ENCODE results near the gene SPECC1. TPM values are rescaled to one million over a fixed set of nuclear protein-coding genes. Genes with fewer than 3 reads are reported as not detected.
"Not testable (repeated sequence)": the region's sequence is repeated elsewhere in the genome, so short reads cannot be mapped to it uniquely, and the experiment has no call there.

The SPECC1 gene
- 10 to 100 TPM in 3 of 4 donors, 1 to 10 TPM in 1; 9.8 to 24.2 (median 11.7) TPM for total RNA-seq

DNA sequence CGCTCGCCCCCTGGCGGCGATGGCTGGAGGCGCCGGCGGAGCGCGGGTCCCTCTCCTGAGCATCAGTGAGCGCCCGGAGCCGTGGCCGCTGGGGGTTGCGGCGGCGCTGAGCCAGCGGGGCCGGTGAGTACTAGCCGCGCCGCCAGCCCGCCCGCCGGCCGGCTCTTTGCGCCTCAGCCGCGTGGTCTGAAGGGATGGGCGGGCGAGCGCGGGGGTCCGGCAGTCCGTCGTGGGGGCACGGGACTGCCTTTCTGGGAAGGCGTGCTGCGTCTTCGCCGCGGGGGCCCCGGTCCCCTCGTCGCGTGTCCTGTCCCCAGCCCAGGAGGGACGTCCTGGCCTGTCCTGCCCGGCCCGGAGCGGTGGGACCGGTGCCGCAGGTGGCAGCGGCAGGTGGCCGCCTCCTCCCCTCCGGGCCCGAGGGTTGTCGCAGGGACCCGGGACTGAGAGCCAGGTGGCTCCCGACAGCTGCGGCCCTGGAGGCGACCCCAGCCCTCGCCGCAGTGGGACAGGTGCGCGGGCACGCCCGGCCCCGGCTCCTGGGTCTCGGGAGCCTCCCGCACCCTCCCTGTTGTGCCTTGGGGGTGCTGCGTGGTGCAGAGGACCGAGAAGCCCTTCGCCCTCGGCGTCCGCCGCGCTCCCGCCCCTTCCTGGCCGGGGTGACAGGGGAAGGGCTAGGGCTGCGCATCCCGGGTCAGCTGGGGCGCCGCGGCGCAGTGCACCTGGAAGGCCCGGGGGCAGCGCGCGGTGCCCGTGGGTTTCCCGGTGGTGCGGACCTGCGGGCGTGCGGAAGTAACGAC lies at the start of gene SPECC1:
Gene SPECC1 (plus strand): TSS at position 58 of the 797 bp plus-strand sequence. CDS start 87,293 bp downstream, outside the sequence.
- peak; percentile 69 to 96 for DNase-seq (ENCODE audit: low spot score in 2 of 2)
- TF ChIP-seq POLR2A (IDR thresholded peaks at IDR 0.05) = no peak
- no peak for TF ChIP-seq CTCF (IDR thresholded peaks at IDR 0.05)
- H3K4me3 ChIP-seq (ENCODE audit: low read depth, poor library complexity, severe bottlenecking) = peak within 1 kb of the TSS; percentile 43
- intact Hi-C loops (cut with DNase I; ENCODE audit: low total_unique reads) = no loop called here
- 0 to 1% methylated on average over 25 to 49 of the region's 96 CpGs for WGBS, 2 donors

DNA sequence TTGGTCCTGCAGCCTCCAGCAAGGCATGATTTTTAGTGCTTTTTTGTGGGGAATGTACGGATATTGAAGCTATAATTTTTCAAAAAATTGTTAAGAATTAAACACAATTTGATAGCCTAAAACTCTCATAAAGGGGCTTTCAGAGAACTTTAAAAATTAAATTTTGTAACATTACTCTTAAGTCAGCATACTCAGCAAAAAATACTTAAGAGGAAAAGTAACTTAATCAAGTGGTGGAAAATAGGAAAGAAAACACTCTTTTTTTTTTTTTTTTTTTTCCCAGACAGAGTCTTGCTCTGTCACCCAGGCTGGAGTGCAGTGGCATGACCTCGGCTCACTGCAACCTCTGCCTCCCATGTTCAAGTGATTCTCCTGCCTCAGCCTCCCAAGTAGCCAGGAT lies 46.2 kb upstream of the SPECC1 start:
- WGBS, 2 donors = 59 to 91% methylated on average over 2 of the region's 2 CpGs
- intact Hi-C loops (cut with DNase I; ENCODE audit: low total_unique reads); DNase-seq (ENCODE audit: low spot score in 2 of 2); H3K4me3 ChIP-seq (ENCODE audit: low read depth, poor library complexity, severe bottlenecking): not testable (repeated sequence)

GRCh38 chr17:19973156-19973555 lies 36.0 kb upstream of the SPECC1 start:
- H3K4me3 ChIP-seq (ENCODE audit: low read depth, poor library complexity, severe bottlenecking) = no peak overlapping the region
- 80 to 83% methylated on average over 2 of the region's 2 CpGs for WGBS, 2 donors
- no peak for DNase-seq (ENCODE audit: low spot score in 2 of 2)
- no peak for TF ChIP-seq POLR2A (IDR thresholded peaks at IDR 0.05)
- TF ChIP-seq CTCF (IDR thresholded peaks at IDR 0.05) = no peak
- intact Hi-C loops (cut with DNase I; ENCODE audit: low total_unique reads) = no loop called here

DNA sequence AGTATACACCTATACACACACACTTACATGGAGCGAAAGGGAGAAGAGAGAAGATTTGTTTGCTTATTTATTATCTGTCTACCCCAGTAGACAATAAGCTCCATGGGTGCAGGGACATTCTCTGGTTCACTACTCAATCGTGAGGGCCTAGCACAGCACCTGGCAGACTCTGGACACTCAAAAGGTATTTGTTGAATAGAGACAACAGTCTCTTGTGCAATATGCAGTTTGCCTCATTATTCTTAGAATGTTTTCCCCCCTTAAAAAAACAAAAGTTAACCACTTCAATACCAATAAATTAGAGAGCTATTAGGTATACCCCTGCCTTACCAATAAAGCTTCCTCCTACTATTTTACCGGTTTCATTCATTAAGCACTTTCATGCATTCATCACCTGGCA lies 33.6 kb upstream of the SPECC1 start:
- TF ChIP-seq POLR2A (IDR thresholded peaks at IDR 0.05) (no peak), CTCF (IDR thresholded peaks at IDR 0.05) (no peak)
- intact Hi-C loops (cut with DNase I; ENCODE audit: low total_unique reads) = no loop called here
- 72 to 77% methylated on average over 3 of the region's 3 CpGs for whole genome bisulfite sequencing, 2 donors
- no peak for DNase-seq (ENCODE audit: low spot score in 2 of 2)
- no peak overlapping the region for H3K4me3 ChIP-seq (ENCODE audit: low read depth, poor library complexity, severe bottlenecking)

DNA sequence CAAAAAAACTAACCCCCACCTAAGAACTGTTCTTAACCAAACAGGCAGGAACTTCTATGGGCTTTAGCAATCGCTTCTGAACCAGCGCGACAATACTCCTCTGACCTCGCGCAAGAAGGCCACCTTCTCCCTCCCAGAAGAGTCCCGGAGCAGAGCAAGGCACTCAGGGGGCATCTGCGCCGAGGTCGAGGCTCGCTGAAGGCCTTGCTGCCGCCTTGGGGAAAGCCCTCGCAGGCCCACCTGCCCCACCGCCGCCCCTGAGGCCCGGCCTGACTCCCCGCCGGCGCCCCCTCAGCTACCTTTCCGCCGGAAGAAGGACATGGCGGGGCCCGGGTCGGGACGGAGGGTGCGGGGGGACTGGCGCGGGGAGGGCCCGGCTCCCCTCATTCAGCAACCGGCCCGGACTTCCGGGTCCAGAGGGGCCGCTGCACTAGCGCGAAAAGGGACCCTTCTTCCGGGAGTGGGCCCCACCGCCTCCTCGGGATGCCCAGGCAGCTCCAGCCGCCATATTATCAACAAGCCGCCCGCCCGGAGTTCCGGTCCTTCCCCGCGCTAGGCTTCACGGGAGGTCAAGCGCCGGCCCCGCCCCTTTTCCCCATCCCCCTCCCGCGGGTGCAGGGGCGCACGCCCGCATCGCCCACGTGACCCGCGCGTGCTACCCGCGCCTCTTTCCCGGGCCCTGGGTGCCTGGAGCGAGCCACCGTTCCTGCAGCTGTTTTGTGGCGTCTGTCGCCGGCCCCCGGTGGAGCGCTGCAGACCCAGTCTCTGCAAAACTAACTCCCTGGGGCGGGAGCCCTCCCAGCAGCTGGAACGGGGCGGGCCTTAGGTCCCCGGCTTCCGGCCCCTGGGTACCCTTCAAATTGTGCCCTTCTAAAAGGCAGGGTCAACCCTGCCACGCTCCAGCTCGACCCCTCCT lies 31.6 kb upstream of the SPECC1 start, which contains the start of gene AKAP10:
Gene AKAP10 (minus strand): TSS at position 536 of the 916 bp plus-strand sequence. CDS start 149 bp downstream, at position 387.
- H3K4me3 ChIP-seq (ENCODE audit: low read depth, poor library complexity, severe bottlenecking) = peak within 1 kb of the TSS; percentile 97
- WGBS, 2 donors = 0 to 1% methylated on average over 22 to 58 of the region's 75 CpGs
- intact Hi-C loops (cut with DNase I; ENCODE audit: low total_unique reads) = no loop called here
- TF ChIP-seq CTCF (IDR thresholded peaks at IDR 0.05) (no peak), POLR2A (IDR thresholded peaks at IDR 0.05) (peak in 1 of 2 donors; percentile 60)
- DNase-seq (ENCODE audit: low spot score in 2 of 2) = peak; percentile 93 to 99

Data from lower leg skin (tissue), 4 donors.